ENCODE results near the gene DNMT1. TPM values are rescaled to one million over a fixed set of nuclear protein-coding genes. Genes with fewer than 3 reads are reported as not detected.

Gene DNMT1
- polyA plus RNA-seq, 1 donor from 2014 or later = 58.4 TPM

DNA sequence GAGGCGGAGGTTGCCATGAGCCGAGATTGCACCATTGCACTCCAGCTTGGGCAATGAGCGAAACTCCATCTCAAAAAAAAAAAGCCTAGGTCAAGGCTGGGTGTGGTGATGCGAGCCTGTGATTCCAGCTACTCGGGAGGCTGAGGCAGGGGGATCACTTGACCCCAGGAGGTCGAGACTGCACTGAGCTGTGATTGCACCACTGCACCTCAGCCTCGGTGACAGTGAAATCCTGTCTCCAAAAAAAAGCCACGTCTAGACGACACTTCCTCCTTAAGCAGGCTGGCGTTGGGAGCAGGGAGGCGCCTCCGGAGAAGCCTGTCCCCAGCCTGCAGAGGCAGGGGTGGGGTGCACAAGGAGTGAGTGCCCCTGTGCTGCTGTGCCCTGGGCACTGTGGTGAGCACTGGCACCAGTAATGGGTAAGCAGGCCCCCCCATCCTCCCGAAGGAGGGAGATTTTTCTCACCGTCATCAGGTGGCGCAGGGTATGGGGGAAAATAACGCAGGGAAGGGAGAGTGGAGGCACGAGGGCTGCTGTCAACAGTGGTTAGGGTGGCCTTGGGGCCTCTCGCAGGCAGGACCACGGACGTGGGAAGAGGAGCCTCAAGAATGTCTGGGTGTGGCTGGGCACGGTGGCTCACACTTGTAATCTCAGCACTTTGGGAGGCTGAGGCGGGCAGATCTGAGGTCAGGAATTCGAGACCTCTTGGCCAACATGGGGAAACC lies 82.6 kb downstream of the DNMT1 start:
- no peaks in the 10 kb centered on the region for H3K27me3 ChIP-seq (ENCODE audit: insufficient read depth, low read depth, low read length)

DNA sequence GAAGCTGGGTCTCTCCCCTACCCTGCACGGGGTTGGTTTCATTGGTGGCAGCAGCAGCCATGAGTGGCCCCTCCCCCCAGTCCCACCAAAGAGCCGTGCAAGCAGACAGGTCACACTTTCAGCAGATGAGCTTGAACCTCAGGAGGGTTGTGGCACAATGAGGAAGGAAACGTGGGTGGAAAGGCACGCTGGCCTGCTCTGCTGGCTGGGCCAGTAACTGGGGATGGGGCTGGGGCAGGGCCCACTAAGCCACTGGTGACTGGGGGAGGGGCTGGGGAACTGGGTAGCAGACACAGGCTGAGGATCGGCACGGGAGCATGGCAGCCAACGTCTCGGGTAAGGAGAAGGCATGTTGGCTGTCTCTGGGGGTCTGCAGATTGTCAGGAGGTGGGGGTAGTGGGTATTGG lies 83.3 kb downstream of the DNMT1 start, which contains the start of gene P2RY11:
Gene P2RY11, plus strand, starts transcription at position 289 of the 407 bp plus-strand sequence. Its CDS starts 29 bp downstream, at position 318.
- Histone ChIP-seq H3K36me3 (ENCODE audit: insufficient read depth, low read length) (no peaks in the 10 kb centered on the region), H3K4me3 (ENCODE audit: low read length) (no peak within 1 kb of the TSS), H3F3A (ENCODE audit: insufficient read depth, low read length, poor library complexity, severe bottlenecking) (no peaks in the 10 kb centered on the region), H3K9me3 (ENCODE audit: low read length) (no peaks in the 10 kb centered on the region), H3K27me3 (ENCODE audit: insufficient read depth, low read depth, low read length) (no peaks in the 10 kb centered on the region), H3K4me2 (ENCODE audit: low read length) (no peak within 1 kb of the TSS), H2AFZ (ENCODE audit: low read depth, low read length) (no peak within 1 kb of the TSS), H3K27ac (ENCODE audit: low read length) (no peak within 1 kb of the TSS), H3K9me2 (ENCODE audit: insufficient read depth, low read length) (no peaks in the 10 kb centered on the region), H3K9ac (ENCODE audit: low read length) (no peak within 1 kb of the TSS), H4K20me1 (ENCODE audit: insufficient read depth) (no peaks in the 10 kb centered on the region), H3K79me2 (replicated peaks; ENCODE audit: insufficient read depth, low read length) (peaks cover 12% of the 10 kb centered on the region)
- no peak for TF ChIP-seq TAF1 (IDR thresholded peaks at IDR 0.05; ENCODE audit: low read depth)
- TF ChIP-seq EZH2 (IDR thresholded peaks at IDR 0.05; ENCODE audit: borderline replicate concordance, insufficient read depth, low read length, poor library complexity, severe bottlenecking) = no peak
- no peak for TF ChIP-seq MXI1 (conservative IDR thresholded peaks at IDR 0.05; ENCODE audit: poor library complexity, severe bottlenecking)
- no peak for TF ChIP-seq RAD21 (conservative IDR thresholded peaks at IDR 0.05)
- no peak for TF ChIP-seq EP300 (conservative IDR thresholded peaks at IDR 0.05; ENCODE audit: poor library complexity, severe bottlenecking)
- no peak for TF ChIP-seq POLR2AphosphoS5 (IDR thresholded peaks at IDR 0.05)
- TF ChIP-seq SMC3 (conservative IDR thresholded peaks at IDR 0.05; ENCODE audit: poor library complexity) = no peak
- no peak for TF ChIP-seq CTCF (IDR thresholded peaks at IDR 0.05; ENCODE audit: poor library complexity, severe bottlenecking)
- no peak for TF ChIP-seq REST (IDR thresholded peaks at IDR 0.05; ENCODE audit: borderline replicate concordance)

More for the DNA sequence above, 82.6 kb downstream of the DNMT1 start:
- H4K20me1 ChIP-seq (ENCODE audit: insufficient read depth) = no peaks in the 10 kb centered on the region
- no peaks in the 10 kb centered on the region for H3F3A ChIP-seq (ENCODE audit: insufficient read depth, low read length, poor library complexity, severe bottlenecking)
- H3K79me2 ChIP-seq (replicated peaks; ENCODE audit: insufficient read depth, low read length) = peaks cover 5% of the 10 kb centered on the region
- peaks cover under 1% of the 10 kb centered on the region for H3K36me3 ChIP-seq (ENCODE audit: insufficient read depth, low read length)
- H3K4me2 ChIP-seq (ENCODE audit: low read length) = no peak overlapping the region
- no peak overlapping the region for H3K9ac ChIP-seq (ENCODE audit: low read length)
- H3K9me3 ChIP-seq (ENCODE audit: low read length) = no peaks in the 10 kb centered on the region
- H3K4me3 ChIP-seq (ENCODE audit: low read length) = no peak overlapping the region
- no peaks in the 10 kb centered on the region for H3K9me2 ChIP-seq (ENCODE audit: insufficient read depth, low read length)
- H3K27ac ChIP-seq (ENCODE audit: low read length) = no peak overlapping the region
- H2AFZ ChIP-seq (ENCODE audit: low read depth, low read length) = no peak overlapping the region
- TF ChIP-seq EZH2 (IDR thresholded peaks at IDR 0.05; ENCODE audit: borderline replicate concordance, insufficient read depth, low read length, poor library complexity, severe bottlenecking) (no peak), EP300 (conservative IDR thresholded peaks at IDR 0.05; ENCODE audit: poor library complexity, severe bottlenecking) (no peak)
